GM12891 (cell line): ENCODE data around the gene EFCAB14.

Source experiments
- POLR2A ChIP-seq: IDR thresholded peaks from 2 replicates; pipeline ENCODE4 v1.6.1; 2011; ENCODE audit warnings: low read depth, low read length, control low read depth
- POLR2AphosphoS5 ChIP-seq: IDR thresholded peaks from 2 replicates; pipeline ENCODE4 v1.6.1; 2011; ENCODE audit warnings: low read depth, low read length, control low read depth
- TAF1 ChIP-seq: IDR thresholded peaks from 2 replicates; pipeline ENCODE4 v1.6.1; 2011; ENCODE audit warnings: low read depth, low read length, control low read depth

- TF ChIP-seq POLR2A = no peak
- no peak for TF ChIP-seq POLR2AphosphoS5
- no peak for TF ChIP-seq TAF1
Measured at GRCh38 chr1:46724991-46725735, 6.2 kb upstream of the EFCAB14 start.
